ENCODE data around the gene SLC25A34. TPM values are rescaled to one million over a fixed set of nuclear protein-coding genes. Genes with fewer than 3 reads are reported as not detected.

The SLC25A34 gene
- total RNA-seq, 2 donors from 2014 or later, result 1.5 to 1.9 TPM

GRCh38 chr1:15767941-15768340, 31.9 kb downstream of the SLC25A34 start:
- H3K36me3 Mint-ChIP-seq (ENCODE audit: low read depth), result peaks cover 3% of the 10 kb centered on the region
- H3K4me1 Mint-ChIP-seq, result peaks cover 2% of the 10 kb centered on the region
- peaks cover 45% of the 10 kb centered on the region for H3K27me3 Mint-ChIP-seq
- DNase-seq (no peak), ATAC-seq (no peak)
- H3K9me3 ChIP-seq (ENCODE audit: control insufficient read depth, low read length, poor library complexity, severe bottlenecking), result no peaks in the 10 kb centered on the region
- no peak overlapping the region for H3K4me3 Mint-ChIP-seq
- H3K27ac Mint-ChIP-seq, result no peak overlapping the region

GRCh38 chr1:15768388-15768787, 32.3 kb downstream of the SLC25A34 start:
- Mint-ChIP-seq H3K27me3 (peaks cover 45% of the 10 kb centered on the region), H3K4me3 (no peak overlapping the region), H3K4me1 (peaks cover 2% of the 10 kb centered on the region), H3K36me3 (ENCODE audit: low read depth) (peaks cover 3% of the 10 kb centered on the region), H3K27ac (no peak overlapping the region)
- no peak for ATAC-seq
- H3K9me3 ChIP-seq (ENCODE audit: control insufficient read depth, low read length, poor library complexity, severe bottlenecking), result no peaks in the 10 kb centered on the region
- DNase-seq, result no peak

GRCh38 chr1:15770313-15770962, 34.4 kb downstream of the SLC25A34 start:
- Mint-ChIP-seq H3K4me1 (no peaks in the 10 kb centered on the region), H3K4me3 (no peak overlapping the region), H3K36me3 (ENCODE audit: low read depth) (peaks cover 3% of the 10 kb centered on the region), H3K27me3 (peaks cover 36% of the 10 kb centered on the region), H3K27ac (no peak overlapping the region)
- ATAC-seq (no peak), DNase-seq (no peak)
- no peaks in the 10 kb centered on the region for H3K9me3 ChIP-seq (ENCODE audit: control insufficient read depth, low read length, poor library complexity, severe bottlenecking)

DNA sequence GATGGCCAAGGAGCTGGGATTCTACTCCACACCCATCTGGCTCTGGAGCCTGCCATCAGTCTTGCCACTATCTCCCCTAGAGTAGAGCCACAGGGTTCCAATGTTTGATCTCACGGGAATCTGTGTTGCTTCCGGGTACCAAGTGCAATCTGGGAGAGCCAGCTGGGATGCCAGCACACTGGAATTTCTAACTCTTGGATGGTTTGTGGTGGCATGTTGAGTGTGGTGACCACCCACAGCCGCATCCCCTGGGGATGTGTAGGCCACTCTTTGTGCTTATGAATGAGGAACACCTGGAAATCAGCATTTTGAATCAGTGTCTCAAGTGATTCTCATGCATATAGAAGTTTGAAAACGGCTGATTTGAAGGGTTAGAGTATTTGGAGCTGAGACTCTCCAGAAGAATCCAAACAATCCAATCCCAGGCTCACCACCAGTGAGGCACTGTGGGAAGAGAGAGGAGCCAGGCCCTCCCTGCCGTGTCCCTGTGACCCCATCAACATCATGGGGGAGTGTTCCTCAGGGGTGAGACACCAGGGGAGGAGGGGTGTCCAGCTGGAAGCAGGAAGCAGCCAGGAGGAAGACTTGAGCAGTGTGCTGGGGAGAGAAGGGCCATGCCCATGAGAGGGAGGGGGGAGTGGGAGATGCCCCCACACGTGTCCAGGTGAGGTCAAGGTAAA, 35.9 kb downstream of the SLC25A34 start:
- Mint-ChIP-seq H3K27ac (no peak overlapping the region), H3K36me3 (ENCODE audit: low read depth) (peaks cover 3% of the 10 kb centered on the region), H3K27me3 (peaks cover 27% of the 10 kb centered on the region), H3K4me3 (no peak overlapping the region), H3K4me1 (no peaks in the 10 kb centered on the region)
- ATAC-seq (no peak), DNase-seq (no peak)
- no peaks in the 10 kb centered on the region for H3K9me3 ChIP-seq (ENCODE audit: control insufficient read depth, low read length, poor library complexity, severe bottlenecking)

GRCh38 chr1:15775706-15776105, 39.6 kb downstream of the SLC25A34 start:
- DNase-seq, result no peak
- no peak overlapping the region for H3K4me3 Mint-ChIP-seq
- H3K9me3 ChIP-seq (ENCODE audit: control insufficient read depth, low read length, poor library complexity, severe bottlenecking), result no peaks in the 10 kb centered on the region
- no peak for ATAC-seq
- peaks cover 3% of the 10 kb centered on the region for H3K36me3 Mint-ChIP-seq (ENCODE audit: low read depth)
- H3K27me3 Mint-ChIP-seq, result peaks cover 14% of the 10 kb centered on the region
- H3K4me1 Mint-ChIP-seq, result peaks cover 2% of the 10 kb centered on the region
- no peak overlapping the region for H3K27ac Mint-ChIP-seq

GRCh38 chr1:15777909-15778707, 42.0 kb downstream of the SLC25A34 start:
- Mint-ChIP-seq H3K4me3 (no peak overlapping the region), H3K27ac (no peak overlapping the region), H3K27me3 (no peaks in the 10 kb centered on the region), H3K36me3 (ENCODE audit: low read depth) (no peaks in the 10 kb centered on the region), H3K4me1 (peaks cover 2% of the 10 kb centered on the region)
- no peak for DNase-seq
- no peaks in the 10 kb centered on the region for H3K9me3 ChIP-seq (ENCODE audit: control insufficient read depth, low read length, poor library complexity, severe bottlenecking)
- no peak for ATAC-seq

DNA sequence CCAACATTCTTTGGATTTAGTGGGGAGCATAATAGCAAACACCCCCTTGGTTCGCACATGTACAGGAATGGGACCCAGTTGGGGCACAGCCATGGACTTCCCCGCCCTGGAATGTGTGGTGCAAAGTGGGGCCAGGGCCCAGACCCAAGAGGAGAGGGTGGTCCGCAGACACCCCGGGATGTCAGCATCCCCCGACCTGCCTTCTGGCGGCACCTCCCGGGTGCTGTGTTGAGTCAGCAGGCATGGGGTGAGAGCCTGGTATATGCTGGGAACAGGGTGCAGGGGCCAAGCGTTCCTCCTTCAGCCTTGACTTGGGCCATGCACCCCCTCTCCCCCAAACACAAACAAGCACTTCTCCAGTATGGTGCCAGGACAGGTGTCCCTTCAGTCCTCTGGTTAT, 49.6 kb downstream of the SLC25A34 start:
- Mint-ChIP-seq H3K27me3 (peaks cover 25% of the 10 kb centered on the region), H3K36me3 (ENCODE audit: low read depth) (no peaks in the 10 kb centered on the region), H3K4me1 (peaks cover 5% of the 10 kb centered on the region), H3K4me3 (no peak overlapping the region), H3K27ac (no peak overlapping the region)
- DNase-seq (no peak), ATAC-seq (no peak)
- H3K9me3 ChIP-seq (ENCODE audit: control insufficient read depth, low read length, poor library complexity, severe bottlenecking), result no peaks in the 10 kb centered on the region

- ATAC-seq (no peak), DNase-seq (no peak)
- no peaks in the 10 kb centered on the region for H3K9me3 ChIP-seq (ENCODE audit: control insufficient read depth, low read length, poor library complexity, severe bottlenecking)
- Mint-ChIP-seq H3K36me3 (ENCODE audit: low read depth) (no peaks in the 10 kb centered on the region), H3K27me3 (peaks cover 31% of the 10 kb centered on the region), H3K4me1 (peaks cover 5% of the 10 kb centered on the region), H3K27ac (no peak overlapping the region), H3K4me3 (no peak overlapping the region)
Measured at GRCh38 chr1:15786581-15786980, 50.5 kb downstream of the SLC25A34 start.

DNA sequence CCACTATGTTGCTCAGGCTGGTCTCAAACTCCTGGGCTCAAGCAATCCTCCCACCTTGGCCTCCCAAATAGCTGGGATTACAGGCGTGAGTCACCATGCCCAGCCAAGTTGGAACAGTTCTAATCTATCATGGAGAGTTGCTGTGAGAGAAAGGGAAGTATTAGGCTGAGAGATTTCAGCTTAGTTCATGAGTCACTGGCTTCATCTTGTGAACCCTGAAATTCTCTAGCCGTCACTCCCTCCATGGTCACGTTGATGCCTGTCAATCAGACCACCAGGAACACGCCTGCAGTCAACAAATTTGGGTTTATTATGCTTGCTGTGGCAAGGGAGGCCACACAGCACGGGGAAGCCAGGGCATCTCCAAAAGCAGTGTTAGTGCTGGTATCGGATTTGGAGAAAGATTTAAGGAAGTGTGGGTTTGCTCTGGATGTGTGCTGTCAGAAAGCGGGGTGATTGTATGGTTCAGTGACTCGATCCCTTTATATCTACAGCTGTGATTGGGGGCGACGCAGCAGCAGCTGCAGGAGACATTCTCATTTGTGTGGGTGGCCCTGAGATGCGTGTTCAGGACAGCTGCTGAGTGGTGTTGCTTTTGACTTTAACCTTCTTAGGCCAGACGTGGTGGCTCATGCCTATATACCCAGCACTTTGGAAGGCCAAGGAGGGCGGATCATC, 52.7 kb downstream of the SLC25A34 start:
- Mint-ChIP-seq H3K27me3 (peaks cover 37% of the 10 kb centered on the region), H3K4me3 (no peak overlapping the region), H3K36me3 (ENCODE audit: low read depth) (no peaks in the 10 kb centered on the region), H3K27ac (no peak overlapping the region), H3K4me1 (peaks cover 8% of the 10 kb centered on the region)
- no peak for DNase-seq
- no peaks in the 10 kb centered on the region for H3K9me3 ChIP-seq (ENCODE audit: control insufficient read depth, low read length, poor library complexity, severe bottlenecking)
- no peak for ATAC-seq

Other genes starting within 250 kb of the SLC25A34 start
- gene CASP9, start 212.0 kb upstream of the SLC25A34 start, total RNA-seq, result 10 to 100 TPM; 11.4 to 14.8 TPM
- 10 to 100 TPM; 13.2 to 20.5 TPM for gene DNAJC16, start 209.4 kb upstream of the SLC25A34 start, total RNA-seq
- gene AGMAT, start 151.2 kb upstream of the SLC25A34 start, total RNA-seq, result 1 to 10 TPM; 5.7 to 6.8 TPM
- gene DDI2, start 118.8 kb upstream of the SLC25A34 start, total RNA-seq, result 10 to 100 TPM; 27.5 to 31.1 TPM
- 10 to 100 TPM; 54.8 to 72.8 TPM for gene PLEKHM2, start 51.9 kb upstream of the SLC25A34 start, total RNA-seq
- not detected for gene TMEM82, start 6.2 kb downstream of the SLC25A34 start, total RNA-seq
- gene FBLIM1, start 22.5 kb downstream of the SLC25A34 start, total RNA-seq, result under 1 TPM in 1 of 2 donors, not detected in 1; 0.21 TPM
- gene UQCRHL, start 71.4 kb downstream of the SLC25A34 start, total RNA-seq, result under 1 TPM; 0.65 to 0.81 TPM
- 10 to 100 TPM; 73.8 to 79.1 TPM for gene SPEN, start 111.4 kb downstream of the SLC25A34 start, total RNA-seq
- gene ZBTB17, start 239.8 kb downstream of the SLC25A34 start, total RNA-seq, result 10 to 100 TPM; 71.7 to 99.0 TPM